GM23338 (cell line): ENCODE data around the gene TMEM51. TPM values are rescaled to one million over a fixed set of nuclear protein-coding genes. Genes with fewer than 3 reads are reported as not detected.

Experiments
- ATAC-seq: fragments of 200-7000 bp; cut with Tn5 transposase; 3 replicates; pipeline ENCODE4 v1.9.1; 2020
- DNase-seq: peaks from one replicate; pipeline ENCODE4 v3.0.0-alpha.2; 2015; ENCODE audit warnings: low spot score
- H2AFZ ChIP-seq: fragments of 200-600 bp; sonication (generic); 2 replicates; pipeline ENCODE4 v1.8.0; 2016; ENCODE audit warnings: antibody characterized with exemption, mild to moderate bottlenecking, moderate library complexity
- H3F3A ChIP-seq: fragments of 200-600 bp; sonication (generic); replicated peaks from 2 replicates; pipeline ENCODE4 v1.8.0; 2017; ENCODE audit warnings: antibody characterized with exemption, mixed run types, low read depth
- H3K27ac ChIP-seq: fragments of 200-600 bp; sonication (generic); 2 replicates; pipeline ENCODE4 v1.6.1; 2016; ENCODE audit warnings: low read depth
- H3K27me3 ChIP-seq: fragments of 200-600 bp; sonication (generic); 2 replicates; pipeline ENCODE4 v1.8.0; 2016; ENCODE audit warnings: mild to moderate bottlenecking, mixed run types, moderate library complexity; ENCODE audit not compliant: insufficient read depth
- H3K36me3 ChIP-seq: fragments of 200-600 bp; sonication (generic); 2 replicates; pipeline ENCODE4 v1.8.0; 2016; ENCODE audit warnings: mild to moderate bottlenecking; ENCODE audit not compliant: insufficient read depth
- H3K4me1 ChIP-seq: fragments of 200-600 bp; sonication (generic); 2 replicates; pipeline ENCODE4 v1.8.0; 2016; ENCODE audit warnings: mild to moderate bottlenecking, moderate library complexity; ENCODE audit not compliant: insufficient read depth
- H3K4me2 ChIP-seq: fragments of 200-600 bp; sonication (generic); 2 replicates; pipeline ENCODE4 v1.7.1; 2017; ENCODE audit warnings: mixed run types
- H3K4me3 ChIP-seq: fragments of 200-600 bp; sonication (generic); 2 replicates; pipeline ENCODE4 v1.6.1; 2016; ENCODE audit warnings: mixed run types
- H3K79me2 ChIP-seq: fragments of 200-600 bp; sonication (generic); replicated peaks from 2 replicates; pipeline ENCODE4 v1.8.0; 2017; ENCODE audit warnings: mild to moderate bottlenecking; ENCODE audit not compliant: insufficient read depth
- H3K9me2 ChIP-seq: fragments of 200-600 bp; sonication (generic); 2 replicates; pipeline ENCODE4 v1.8.0; 2017; ENCODE audit not compliant: insufficient read depth
- H4K20me1 ChIP-seq: fragments of 200-600 bp; sonication (generic); replicated peaks from 2 replicates; pipeline ENCODE4 v1.8.0; 2017; ENCODE audit warnings: mild to moderate bottlenecking; ENCODE audit not compliant: insufficient read depth
- H3K27ac Mint-ChIP-seq: 2 replicates; pipeline ENCODE4 v1.8.0; 2020; ENCODE audit warnings: inconsistent platforms, mild to moderate bottlenecking, moderate library complexity, mixed read lengths
- H3K27me3 Mint-ChIP-seq: 3 replicates; pipeline ENCODE4 v1.8.0; 2022; ENCODE audit warnings: low read depth, mild to moderate bottlenecking, moderate library complexity, mixed read lengths, inconsistent platforms; ENCODE audit not compliant: insufficient read depth, poor library complexity
- H3K36me3 Mint-ChIP-seq: 3 replicates; pipeline ENCODE4 v1.8.0; 2021; ENCODE audit warnings: low read depth, mild to moderate bottlenecking, inconsistent platforms, moderate library complexity, mixed read lengths
- H3K4me1 Mint-ChIP-seq: 3 replicates; pipeline ENCODE4 v1.8.0; 2020; ENCODE audit warnings: mild to moderate bottlenecking, inconsistent platforms, mixed read lengths
- H3K4me3 Mint-ChIP-seq: 3 replicates; pipeline ENCODE4 v1.8.0; 2021; ENCODE audit warnings: moderate library complexity, mild to moderate bottlenecking, inconsistent platforms, mixed read lengths
- H3K9me3 Mint-ChIP-seq: 3 replicates; pipeline ENCODE4 v1.8.0; 2020; ENCODE audit warnings: moderate library complexity, mild to moderate bottlenecking, inconsistent platforms, mixed read lengths
- EZH2phosphoT487 ChIP-seq: fragments of 200-600 bp; sonication (generic); IDR thresholded peaks from one replicate; pipeline ENCODE4 v1.8.1; 2018; ENCODE audit warnings: antibody characterized with exemption; ENCODE audit not compliant: unreplicated experiment
- JUNB ChIP-seq: IDR thresholded peaks from one replicate; pipeline ENCODE4 v1.6.1; 2016; ENCODE audit warnings: antibody characterized with exemption; ENCODE audit not compliant: unreplicated experiment
- STAT1 ChIP-seq: IDR thresholded peaks from one replicate; pipeline ENCODE4 v1.6.1; 2016; ENCODE audit warnings: antibody characterized with exemption; ENCODE audit not compliant: unreplicated experiment
- ZNF114 ChIP-seq: fragments of 250-450 bp; sonication (Bioruptor Pico); IDR thresholded peaks from 2 replicates; pipeline ENCODE4 v1.5.0; 2020; ENCODE audit warnings: mild to moderate bottlenecking, moderate library complexity
- polyA plus RNA-seq: library from polyadenylated mRNA; unstranded; fragments of >200 nt; fragmentation: Nextera tagmentation; extraction: Ambion mirVana; gene quantifications from 2 replicates; pipeline ENCODE4 v1.2.1, GENCODE V29; 2016
- total RNA-seq: library from RNA; depleted of rRNA; stranded (reverse); fragments of >200 nt; shearing (Covaris generic); gene quantifications from 2 replicates; pipeline ENCODE4 v1.2.3, GENCODE V29; 2014
- TF ChIP-seq, protein P1 (sequence below): IDR thresholded peaks from 2 replicates; pipeline ENCODE4 v1.6.1; 2016; ENCODE audit warnings: antibody characterized with exemption
- TF ChIP-seq, protein P2 (sequence below): fragments of 250-450 bp; sonication (Bioruptor Pico); IDR thresholded peaks from 2 replicates; pipeline ENCODE4 v1.5.0; 2020; ENCODE audit warnings: mild to moderate bottlenecking, moderate library complexity

TMEM51 gene
- total and polyA plus RNA-seq, 2 experiments from 2014 or later, result 4.0 to 5.2 TPM

DNA sequence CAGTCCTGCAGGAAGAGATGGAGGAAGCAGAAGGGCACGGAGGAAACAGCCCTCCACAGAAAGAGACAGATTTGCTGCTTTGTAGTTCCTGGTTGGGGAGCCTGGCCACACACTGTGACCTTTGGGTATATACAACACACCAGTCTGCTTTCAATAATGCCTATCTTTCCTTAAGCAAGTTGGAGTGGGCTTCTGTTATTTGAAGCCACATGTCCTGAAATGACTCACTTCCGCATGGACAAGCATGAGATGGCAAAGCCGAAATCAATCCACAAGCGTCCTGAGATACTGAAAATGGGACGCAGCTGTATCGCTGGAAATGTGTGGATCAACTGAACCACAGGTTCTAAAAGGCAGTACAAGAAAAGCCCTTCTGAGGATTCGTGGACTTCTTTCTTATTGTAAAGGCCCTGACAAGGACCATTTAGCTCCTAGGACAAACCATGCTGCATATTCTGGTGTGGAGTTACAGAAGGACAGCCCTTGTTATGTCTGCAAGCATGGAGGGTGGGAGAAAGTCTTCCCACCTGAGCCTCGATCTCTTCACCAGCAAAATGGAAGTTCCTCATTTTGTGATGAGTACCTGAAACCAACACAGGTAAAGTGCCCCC, 70.8 kb downstream of the TMEM51 start:
- Histone ChIP-seq H3K27ac (no peak overlapping the region), H2AFZ (no peak overlapping the region), H3F3A (no peaks in the 10 kb centered on the region), H3K27me3 (no peaks in the 10 kb centered on the region), H4K20me1 (no peaks in the 10 kb centered on the region), H3K4me3 (no peak overlapping the region), H3K79me2 (no peaks in the 10 kb centered on the region), H3K36me3 (no peaks in the 10 kb centered on the region), H3K4me1 (no peaks in the 10 kb centered on the region), H3K9me2 (no peaks in the 10 kb centered on the region; the same call in 1 of the 2 replicates), H3K4me2 (no peak overlapping the region)
- TF ChIP-seq, protein P1, sequence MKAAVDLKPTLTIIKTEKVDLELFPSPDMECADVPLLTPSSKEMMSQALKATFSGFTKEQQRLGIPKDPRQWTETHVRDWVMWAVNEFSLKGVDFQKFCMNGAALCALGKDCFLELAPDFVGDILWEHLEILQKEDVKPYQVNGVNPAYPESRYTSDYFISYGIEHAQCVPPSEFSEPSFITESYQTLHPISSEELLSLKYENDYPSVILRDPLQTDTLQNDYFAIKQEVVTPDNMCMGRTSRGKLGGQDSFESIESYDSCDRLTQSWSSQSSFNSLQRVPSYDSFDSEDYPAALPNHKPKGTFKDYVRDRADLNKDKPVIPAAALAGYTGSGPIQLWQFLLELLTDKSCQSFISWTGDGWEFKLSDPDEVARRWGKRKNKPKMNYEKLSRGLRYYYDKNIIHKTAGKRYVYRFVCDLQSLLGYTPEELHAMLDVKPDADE, result no peak
- TF ChIP-seq STAT1 (no peak), EZH2phosphoT487 (no peak)
- Mint-ChIP-seq H3K36me3 (peaks cover 16% of the 10 kb centered on the region), H3K27me3 (peaks cover 7% of the 10 kb centered on the region), H3K9me3 (peaks cover 4% of the 10 kb centered on the region; the same call in 1 of the 3 replicates), H3K4me3 (no peak overlapping the region), H3K27ac (no peak overlapping the region), H3K4me1 (peaks cover 4% of the 10 kb centered on the region; the same call in 2 of the 3 replicates)
- no peak for DNase-seq
- ATAC-seq, result no peak

DNA sequence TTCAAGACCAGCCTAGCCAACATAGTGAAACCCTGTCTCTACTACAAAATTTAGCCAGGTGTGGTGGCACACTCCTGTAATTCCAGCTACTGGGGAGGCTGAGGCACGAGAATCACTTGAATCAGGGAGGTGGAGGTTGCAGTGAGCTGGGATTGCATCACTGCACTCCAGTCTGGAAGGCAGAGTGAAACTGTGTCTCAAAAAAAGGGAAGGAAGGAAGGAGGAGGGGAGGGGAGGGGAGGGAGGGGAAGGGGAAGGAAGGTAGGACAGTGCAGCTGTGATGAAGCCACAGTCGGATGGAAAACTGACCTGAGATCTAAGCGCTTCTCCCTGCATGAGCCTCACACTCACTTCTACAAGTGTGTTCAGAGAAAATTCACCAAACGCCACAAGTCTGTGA, 71.4 kb downstream of the TMEM51 start:
- H4K20me1 ChIP-seq, result no peaks in the 10 kb centered on the region
- H3F3A ChIP-seq, result no peaks in the 10 kb centered on the region
- no peak overlapping the region for H3K27ac ChIP-seq
- Mint-ChIP-seq H3K4me3 (no peak overlapping the region), H3K4me1 (peaks cover 4% of the 10 kb centered on the region; the same call in 2 of the 3 replicates), H3K27me3 (peaks cover 7% of the 10 kb centered on the region), H3K27ac (no peak overlapping the region), H3K9me3 (peaks cover 3% of the 10 kb centered on the region; the same call in 1 of the 3 replicates), H3K36me3 (peaks cover 10% of the 10 kb centered on the region)
- no peak overlapping the region for H3K4me2 ChIP-seq
- no peaks in the 10 kb centered on the region for H3K27me3 ChIP-seq
- no peak overlapping the region for H2AFZ ChIP-seq
- H3K9me2 ChIP-seq, result no peaks in the 10 kb centered on the region; the same call in 1 of the 2 replicates
- no peak for ATAC-seq
- H3K4me3 ChIP-seq, result no peak overlapping the region
- H3K79me2 ChIP-seq, result no peaks in the 10 kb centered on the region
- no peaks in the 10 kb centered on the region for H3K4me1 ChIP-seq
- TF ChIP-seq, protein P2, sequence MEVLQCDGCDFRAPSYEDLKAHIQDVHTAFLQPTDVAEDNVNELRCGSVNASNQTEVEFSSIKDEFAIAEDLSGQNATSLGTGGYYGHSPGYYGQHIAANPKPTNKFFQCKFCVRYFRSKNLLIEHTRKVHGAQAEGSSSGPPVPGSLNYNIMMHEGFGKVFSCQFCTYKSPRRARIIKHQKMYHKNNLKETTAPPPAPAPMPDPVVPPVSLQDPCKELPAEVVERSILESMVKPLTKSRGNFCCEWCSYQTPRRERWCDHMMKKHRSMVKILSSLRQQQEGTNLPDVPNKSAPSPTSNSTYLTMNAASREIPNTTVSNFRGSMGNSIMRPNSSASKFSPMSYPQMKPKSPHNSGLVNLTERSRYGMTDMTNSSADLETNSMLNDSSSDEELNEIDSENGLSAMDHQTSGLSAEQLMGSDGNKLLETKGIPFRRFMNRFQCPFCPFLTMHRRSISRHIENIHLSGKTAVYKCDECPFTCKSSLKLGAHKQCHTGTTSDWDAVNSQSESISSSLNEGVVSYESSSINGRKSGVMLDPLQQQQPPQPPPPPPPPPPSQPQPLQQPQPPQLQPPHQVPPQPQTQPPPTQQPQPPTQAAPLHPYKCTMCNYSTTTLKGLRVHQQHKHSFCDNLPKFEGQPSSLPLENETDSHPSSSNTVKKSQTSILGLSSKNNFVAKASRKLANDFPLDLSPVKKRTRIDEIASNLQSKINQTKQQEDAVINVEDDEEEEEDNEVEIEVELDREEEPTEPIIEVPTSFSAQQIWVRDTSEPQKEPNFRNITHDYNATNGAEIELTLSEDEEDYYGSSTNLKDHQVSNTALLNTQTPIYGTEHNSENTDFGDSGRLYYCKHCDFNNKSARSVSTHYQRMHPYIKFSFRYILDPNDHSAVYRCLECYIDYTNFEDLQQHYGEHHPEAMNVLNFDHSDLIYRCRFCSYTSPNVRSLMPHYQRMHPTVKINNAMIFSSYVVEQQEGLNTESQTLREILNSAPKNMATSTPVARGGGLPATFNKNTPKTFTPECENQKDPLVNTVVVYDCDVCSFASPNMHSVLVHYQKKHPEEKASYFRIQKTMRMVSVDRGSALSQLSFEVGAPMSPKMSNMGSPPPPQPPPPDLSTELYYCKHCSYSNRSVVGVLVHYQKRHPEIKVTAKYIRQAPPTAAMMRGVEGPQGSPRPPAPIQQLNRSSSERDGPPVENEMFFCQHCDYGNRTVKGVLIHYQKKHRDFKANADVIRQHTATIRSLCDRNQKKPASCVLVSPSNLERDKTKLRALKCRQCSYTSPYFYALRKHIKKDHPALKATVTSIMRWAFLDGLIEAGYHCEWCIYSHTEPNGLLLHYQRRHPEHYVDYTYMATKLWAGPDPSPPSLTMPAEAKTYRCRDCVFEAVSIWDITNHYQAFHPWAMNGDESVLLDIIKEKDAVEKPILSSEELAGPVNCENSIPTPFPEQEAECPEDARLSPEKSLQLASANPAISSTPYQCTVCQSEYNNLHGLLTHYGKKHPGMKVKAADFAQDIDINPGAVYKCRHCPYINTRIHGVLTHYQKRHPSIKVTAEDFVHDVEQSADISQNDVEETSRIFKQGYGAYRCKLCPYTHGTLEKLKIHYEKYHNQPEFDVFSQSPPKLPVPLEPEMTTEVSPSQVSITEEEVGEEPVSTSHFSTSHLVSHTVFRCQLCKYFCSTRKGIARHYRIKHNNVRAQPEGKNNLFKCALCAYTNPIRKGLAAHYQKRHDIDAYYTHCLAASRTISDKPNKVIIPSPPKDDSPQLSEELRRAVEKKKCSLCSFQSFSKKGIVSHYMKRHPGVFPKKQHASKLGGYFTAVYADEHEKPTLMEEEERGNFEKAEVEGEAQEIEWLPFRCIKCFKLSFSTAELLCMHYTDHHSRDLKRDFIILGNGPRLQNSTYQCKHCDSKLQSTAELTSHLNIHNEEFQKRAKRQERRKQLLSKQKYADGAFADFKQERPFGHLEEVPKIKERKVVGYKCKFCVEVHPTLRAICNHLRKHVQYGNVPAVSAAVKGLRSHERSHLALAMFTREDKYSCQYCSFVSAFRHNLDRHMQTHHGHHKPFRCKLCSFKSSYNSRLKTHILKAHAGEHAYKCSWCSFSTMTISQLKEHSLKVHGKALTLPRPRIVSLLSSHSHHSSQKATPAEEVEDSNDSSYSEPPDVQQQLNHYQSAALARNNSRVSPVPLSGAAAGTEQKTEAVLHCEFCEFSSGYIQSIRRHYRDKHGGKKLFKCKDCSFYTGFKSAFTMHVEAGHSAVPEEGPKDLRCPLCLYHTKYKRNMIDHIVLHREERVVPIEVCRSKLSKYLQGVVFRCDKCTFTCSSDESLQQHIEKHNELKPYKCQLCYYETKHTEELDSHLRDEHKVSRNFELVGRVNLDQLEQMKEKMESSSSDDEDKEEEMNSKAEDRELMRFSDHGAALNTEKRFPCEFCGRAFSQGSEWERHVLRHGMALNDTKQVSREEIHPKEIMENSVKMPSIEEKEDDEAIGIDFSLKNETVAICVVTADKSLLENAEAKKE, result no peak
- TF ChIP-seq ZNF114 (CRISPR knock-in tag) (no peak), JUNB (no peak)
- DNase-seq, result no peak
- no peaks in the 10 kb centered on the region for H3K36me3 ChIP-seq
